T-helper 2 cell treated with Interferon-gamma antibody and Interleukin-4, amounts not matched to agents 100 ng/mL and 5 ng/mL, for 36 hours (primary cell): ENCODE results near the gene TMEM151B. TPM values are rescaled to one million over a fixed set of nuclear protein-coding genes. Genes with fewer than 3 reads are reported as not detected.

Experiments used
- intact Hi-C: fragments of 100-400 bp; cut with micrococcal nuclease; formaldehyde crosslinking; loops from one replicate; pipeline ENCODE4 v1.15.1; 2023
- total RNA-seq: library from RNA; stranded (reverse); gene quantifications from 2 replicates; pipeline ENCODE4 v1.2.3, GENCODE V29; 2022

TMEM151B gene
- total RNA-seq, 1 donor from 2014 or later = not detected

DNA sequence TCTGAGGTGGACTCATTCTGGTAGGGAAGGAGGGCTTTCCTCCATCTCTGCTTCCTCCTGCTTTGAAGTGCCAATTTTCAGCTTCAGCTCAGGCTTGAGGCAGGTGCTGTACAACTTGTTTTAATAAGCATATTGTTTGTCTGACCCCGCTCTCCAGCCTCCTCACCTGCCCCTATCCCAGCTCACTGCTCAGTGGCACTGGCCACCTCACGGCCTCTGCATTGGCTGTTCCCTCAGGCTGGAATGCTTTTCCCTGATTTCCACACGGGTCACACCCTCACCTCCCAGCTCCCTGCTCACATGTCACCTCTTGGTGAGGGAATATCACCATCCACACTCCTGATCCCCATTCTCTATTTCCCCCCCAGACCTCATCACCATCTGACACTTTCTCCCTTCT, 28.6 kb downstream of the TMEM151B start:
- intact Hi-C loops = no loop called here

DNA sequence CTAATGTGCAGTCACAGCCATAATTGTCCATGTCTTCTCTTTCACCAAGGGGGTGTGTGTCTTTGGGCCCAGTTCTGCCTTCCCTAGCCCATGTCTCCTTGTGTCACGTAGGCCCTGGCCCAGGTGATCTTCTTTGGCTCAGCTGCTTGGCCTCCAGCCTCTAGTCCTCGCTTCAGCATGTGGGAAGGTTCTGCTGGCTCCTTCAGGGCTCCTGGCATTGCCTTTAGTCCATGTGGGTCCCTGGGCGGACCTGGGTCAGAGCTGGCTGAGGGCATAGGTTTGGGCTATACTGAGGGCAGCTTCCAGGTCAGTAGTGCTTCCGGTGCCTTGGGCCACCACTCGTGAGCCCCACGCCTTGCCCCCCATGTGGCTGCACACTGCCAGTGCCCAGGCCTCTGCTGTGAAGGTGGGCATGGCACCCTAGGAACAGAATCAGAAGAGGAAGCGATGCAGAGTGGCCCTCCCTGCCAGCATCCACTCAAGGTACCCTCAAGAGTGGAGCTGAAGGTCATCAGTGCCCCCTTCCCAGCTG, 30.1 kb downstream of the TMEM151B start:
- intact Hi-C loops = no loop called here

DNA sequence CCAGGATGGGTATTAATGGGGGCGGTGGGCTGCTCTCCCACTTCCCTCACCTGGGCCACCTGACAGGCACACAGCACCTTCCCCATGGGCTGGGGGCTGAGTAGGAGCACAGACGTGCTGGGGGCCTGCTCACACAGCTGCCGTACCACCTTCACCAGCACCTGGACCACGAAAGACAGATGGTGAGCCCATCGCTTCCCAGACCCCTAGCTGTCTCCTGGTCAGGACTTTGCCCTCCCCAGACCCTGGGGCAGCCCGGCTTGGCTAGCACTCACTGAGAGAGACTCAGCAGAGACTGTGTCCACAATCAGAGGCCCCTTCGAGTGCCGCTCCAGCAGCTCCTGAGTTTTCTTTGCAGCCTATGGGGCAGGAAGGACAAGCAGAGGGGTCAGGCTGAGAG, 30.9 kb downstream of the TMEM151B start:
- intact Hi-C loops = no loop called here

DNA sequence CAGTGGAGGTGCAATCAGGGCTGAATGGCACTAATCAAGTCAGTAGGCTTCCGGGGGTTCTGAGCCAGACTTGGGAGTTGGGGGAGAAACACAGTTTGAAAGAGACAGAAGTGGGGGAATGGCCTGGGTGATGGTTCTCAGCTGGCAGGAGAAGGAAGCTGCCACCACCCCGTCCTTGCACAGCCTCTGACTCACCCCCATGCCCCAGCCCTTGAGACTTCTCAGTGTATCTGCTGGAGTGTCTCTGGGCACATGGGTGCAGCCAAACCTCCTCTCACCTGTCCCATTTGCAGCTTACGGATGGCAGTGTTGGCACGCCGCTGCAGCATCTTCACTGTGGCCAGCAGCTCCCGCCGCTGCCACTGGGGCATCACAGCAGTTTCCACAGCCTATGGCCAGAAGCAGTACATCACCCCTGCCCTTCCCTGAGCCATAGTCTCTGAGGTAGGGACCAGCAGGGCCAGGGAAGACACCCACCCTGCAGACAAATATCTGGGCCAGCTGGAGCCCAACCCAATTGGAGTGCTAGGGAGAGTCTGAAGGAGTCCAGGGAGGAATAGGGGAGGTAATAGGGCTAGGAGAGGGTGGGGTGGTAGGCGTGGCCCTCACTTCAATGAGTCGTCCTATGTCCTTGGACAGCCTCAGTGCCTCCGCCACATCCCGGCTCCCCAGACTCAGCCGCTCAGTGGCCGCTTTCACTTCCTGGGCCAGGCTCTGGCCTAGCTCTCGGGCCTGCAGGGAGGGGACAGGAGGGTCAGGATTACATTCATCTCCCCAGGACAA, 31.7 kb downstream of the TMEM151B start:
- intact Hi-C loops = no loop called here

DNA sequence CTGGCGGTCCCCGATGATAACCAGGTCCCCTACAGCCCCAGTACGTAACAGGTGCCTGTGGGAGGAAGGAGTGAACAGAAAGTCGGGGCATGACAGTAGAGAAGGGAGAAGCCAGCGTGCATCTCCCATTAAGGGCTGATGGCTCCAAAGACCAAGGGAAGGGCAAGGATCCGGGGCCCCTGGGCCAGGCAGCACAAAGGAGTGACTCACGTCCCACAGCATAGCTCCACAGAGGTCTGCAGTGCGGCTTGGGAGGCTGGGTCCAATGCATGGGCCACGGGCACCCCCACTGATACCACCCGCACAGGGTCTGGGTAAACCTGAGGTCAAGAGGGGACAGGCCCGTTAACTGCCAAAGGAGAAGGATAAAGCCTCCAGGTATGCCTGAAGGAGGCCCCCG, 32.6 kb downstream of the TMEM151B start:
- intact Hi-C loops = no loop called here

DNA sequence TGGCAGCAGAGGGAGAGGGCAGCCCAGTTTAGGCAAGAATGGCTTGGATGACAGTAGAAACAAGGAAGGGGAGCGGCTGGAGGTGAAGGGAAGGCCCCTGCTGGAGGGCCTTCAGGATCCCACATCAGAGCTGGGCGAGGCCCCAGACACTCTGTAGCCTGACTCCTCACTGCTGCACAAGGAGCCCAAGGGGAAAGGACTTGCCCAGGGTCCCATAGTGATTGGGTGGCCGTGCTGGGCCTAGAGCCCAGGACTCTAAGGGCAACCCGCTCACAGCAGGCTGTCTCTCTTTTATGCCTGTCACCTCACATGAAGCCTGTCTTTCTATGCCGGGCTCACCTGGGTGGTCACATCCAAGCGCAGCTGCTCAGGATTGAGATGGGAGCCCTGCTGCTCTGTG, 33.6 kb downstream of the TMEM151B start:
- intact Hi-C loops = loop anchor here (1.0 kb wide), 1 partner anchor 36 kb away; no protein-coding TSS in a partner anchor

DNA sequence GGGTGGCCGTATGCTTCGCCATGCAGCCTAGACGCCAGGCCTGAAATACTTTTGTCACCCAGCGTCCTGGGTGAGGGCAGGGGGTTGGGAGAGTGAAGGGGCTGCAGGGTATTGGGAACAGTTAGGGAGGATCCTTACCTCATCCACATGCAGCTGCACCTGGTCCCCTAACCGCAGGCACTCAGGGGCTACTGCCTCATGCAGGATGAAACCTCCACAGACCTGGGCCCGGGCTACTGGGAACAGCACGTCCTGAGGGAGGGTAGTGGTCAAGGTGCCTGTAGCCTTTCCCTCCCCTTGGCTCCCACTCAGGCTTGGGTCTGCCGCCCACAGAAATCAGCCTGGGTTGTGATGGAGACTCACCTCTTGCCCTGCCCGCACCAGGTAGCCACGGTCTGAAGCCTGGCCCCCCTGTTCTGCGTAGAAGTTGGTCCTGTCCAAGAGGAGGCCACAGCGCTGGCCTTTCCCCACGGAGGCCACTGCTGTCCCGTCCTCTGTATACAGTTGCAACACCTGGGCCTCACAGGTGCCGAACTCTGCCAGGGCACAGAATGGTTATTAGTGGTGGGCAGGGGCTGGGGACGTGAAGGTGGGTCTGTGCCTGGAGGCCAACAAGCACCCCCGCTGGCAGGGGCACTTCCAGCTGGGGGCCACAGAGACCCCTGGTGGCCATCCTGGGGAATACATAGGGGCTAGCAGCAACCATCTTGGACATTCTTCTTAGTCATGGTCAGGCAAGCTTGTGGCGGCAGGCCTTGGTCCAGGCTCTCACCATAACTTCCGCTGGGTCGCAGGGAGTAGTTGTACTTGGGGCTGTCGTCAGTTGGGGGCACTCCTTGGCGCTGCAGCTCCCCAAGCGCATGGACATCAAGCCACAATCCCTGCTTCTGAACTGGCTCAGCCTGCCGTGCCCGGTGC, 34.3 kb downstream of the TMEM151B start:
- intact Hi-C loops = loop anchor here (1.0 kb wide), 1 partner anchor 36 kb away; no protein-coding TSS in a partner anchor

DNA sequence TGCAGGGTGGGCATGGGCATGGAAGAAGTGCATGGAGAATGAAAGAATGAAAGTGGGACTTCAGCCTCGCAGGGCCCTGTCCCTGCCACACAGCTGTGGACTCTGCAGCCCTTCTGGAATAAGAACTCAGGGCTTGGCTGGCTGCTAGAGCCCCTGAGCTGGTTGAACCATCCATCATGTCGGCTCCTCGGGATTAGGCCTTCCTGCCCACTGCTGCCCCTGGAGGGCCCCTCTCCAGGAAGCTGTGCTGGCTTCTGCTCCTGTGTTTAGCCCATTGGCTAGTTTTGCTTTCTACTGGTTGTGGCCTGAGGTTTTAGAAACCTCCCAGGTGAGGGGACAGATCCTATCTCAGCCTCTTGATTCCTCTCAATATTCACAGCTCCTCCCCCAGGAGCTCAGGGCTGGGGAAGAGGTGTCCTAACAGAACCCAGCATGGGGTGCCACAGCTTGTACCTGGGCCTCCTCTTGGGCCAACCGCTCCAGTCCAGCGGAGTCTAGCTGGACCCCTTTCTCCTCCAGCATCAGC, 35.0 kb downstream of the TMEM151B start:
- intact Hi-C loops = no loop called here

DNA sequence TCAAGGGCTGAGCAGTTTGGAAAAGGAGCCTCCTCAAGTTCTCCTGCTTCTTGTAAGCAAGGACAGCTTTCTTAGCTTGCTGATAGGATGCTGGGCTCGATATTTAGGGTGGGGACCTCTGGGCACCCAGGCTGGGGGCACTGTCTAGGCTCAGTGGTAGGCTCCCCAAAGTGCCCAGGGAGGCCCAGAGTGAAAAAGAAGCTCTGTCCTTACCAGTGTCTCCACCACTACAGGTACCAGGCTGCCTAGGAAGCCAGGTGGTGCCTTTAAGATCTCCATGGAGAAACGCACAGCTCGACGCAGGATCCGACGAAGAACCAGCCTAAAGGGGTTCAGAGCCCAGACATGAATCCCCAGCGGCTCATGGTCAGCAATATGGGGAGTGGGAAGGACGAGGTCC, 36.5 kb downstream of the TMEM151B start:
- intact Hi-C loops = no loop called here

DNA sequence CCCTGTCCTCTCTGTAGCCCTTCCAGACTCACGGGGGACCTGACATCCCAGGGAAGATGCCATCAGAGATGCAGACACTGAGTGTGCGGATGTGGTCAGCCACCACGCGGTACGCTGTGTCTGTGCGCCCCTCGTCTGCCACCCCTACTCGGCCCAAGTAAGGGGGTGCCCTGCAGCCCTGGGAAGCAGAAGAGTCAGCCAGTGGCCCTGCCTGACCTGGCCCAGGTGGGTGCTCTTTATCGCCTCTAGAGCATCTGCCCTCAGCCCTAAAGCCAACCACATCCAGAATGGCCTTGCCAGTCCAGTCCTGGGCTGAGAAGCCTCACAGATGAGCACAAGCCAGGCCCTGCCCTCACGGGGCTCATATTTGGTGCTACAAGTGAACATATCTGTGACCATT, 37.0 kb downstream of the TMEM151B start:
- intact Hi-C loops = no loop called here

DNA sequence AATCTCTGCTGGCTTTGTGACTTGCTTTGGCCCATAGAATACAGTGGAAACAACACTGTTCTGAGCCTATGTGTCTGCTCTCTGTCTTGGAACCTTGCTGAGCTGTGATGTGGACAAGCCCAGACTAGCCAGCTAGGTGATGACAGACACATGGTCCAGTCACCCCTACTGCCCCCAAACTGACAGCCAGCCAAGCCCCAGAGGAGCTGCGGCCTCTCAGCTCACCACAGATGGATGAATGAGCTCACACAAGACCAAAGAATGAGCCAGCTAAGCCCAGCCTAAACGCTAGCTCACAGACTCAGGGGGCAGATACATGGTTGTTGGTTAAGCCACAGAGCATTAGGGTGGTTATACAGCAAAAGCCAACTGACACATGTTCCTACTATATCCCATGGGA, 38.8 kb downstream of the TMEM151B start:
- intact Hi-C loops = no loop called here

DNA sequence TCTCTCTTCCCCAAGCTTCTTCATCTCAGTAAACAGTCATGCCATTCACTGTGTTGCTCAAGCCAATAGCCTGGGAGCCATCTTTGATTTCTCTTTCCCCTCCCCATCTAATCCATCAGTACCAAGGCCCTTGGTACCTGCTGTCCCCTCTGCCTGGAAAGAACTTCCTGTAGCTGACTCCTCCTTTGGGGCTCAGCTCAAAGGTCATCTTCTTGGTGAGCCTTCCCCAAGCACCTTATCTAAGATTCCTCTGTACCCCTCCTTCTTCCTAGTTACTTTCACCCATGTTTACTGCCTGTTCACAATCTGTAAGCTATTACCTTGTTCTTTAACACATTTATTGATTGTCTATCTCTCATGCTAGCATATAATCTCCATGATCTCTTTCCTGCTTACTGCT, 39.4 kb downstream of the TMEM151B start:
- intact Hi-C loops = loop anchor here (5.0 kb wide), 1 partner anchor 78 kb away; the partner anchor contains the start of gene CDC5L

DNA sequence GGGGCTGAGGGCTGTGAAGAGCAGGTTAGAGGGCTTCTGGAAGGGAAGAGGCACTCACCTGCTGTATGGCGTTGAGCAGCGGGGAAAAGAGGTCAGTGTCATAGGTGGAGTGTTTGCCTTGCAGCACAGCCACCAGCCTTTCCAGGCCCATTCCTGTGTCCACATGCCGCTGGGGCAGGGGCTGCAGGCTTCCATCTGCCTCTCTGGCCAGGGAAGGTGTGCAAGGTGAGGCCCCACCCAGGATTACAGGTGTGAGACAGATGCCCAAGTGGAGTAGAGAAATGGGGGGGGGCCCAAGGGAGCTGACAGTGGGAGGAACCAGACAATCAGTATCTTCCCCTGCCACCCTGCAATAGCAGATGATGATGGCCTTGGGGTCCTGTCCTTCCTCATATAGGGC, 40.0 kb downstream of the TMEM151B start:
- intact Hi-C loops = loop anchor here (5.0 kb wide), 1 partner anchor 77 kb away; the partner anchor contains the start of gene CDC5L

DNA sequence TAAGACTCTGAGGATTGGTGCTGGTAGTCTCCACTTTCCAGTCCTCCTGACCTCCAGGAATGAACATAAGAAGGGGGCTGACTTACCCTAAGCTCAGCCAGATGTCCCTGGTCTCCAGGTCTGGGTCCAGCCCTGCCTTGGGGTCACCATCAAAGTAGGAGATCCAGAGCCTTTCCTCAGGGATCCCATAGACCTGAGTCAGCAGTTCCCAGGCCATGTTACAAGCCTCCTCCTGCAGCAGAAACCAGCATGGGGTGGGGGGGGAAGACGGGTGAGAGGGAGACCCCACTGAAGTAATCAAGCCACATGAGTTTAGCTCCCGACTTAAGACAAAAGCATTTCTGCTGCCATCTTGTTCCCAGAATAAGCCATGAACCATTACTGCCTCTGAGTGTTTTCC, 41.1 kb downstream of the TMEM151B start:
- intact Hi-C loops = loop anchor here (5.0 kb wide), 1 partner anchor 76 kb away; the partner anchor contains the start of gene CDC5L

DNA sequence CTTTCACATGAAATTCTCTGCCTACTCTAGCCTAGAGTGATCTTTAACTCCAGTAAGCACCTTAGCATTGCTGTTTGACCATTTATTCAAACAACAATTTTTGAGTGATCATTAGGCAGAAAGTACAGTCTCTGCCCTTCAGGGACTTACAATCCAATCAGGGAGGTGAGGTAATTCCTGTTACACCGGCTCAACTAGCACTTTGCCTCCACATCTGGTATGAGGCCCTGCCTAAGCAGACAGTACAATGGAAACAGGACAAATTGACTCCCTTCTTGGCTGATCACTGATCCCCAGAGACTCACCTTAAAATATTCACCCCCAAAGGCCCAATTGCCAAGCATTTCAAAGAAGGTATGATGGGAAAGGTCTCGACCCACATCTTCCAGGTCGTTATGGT, 41.5 kb downstream of the TMEM151B start:
- intact Hi-C loops = loop anchor here (2.0 to 5.0 kb wide), 2 partner anchors 43 to 76 kb away; partner anchors contain the start of gene CDC5L

DNA sequence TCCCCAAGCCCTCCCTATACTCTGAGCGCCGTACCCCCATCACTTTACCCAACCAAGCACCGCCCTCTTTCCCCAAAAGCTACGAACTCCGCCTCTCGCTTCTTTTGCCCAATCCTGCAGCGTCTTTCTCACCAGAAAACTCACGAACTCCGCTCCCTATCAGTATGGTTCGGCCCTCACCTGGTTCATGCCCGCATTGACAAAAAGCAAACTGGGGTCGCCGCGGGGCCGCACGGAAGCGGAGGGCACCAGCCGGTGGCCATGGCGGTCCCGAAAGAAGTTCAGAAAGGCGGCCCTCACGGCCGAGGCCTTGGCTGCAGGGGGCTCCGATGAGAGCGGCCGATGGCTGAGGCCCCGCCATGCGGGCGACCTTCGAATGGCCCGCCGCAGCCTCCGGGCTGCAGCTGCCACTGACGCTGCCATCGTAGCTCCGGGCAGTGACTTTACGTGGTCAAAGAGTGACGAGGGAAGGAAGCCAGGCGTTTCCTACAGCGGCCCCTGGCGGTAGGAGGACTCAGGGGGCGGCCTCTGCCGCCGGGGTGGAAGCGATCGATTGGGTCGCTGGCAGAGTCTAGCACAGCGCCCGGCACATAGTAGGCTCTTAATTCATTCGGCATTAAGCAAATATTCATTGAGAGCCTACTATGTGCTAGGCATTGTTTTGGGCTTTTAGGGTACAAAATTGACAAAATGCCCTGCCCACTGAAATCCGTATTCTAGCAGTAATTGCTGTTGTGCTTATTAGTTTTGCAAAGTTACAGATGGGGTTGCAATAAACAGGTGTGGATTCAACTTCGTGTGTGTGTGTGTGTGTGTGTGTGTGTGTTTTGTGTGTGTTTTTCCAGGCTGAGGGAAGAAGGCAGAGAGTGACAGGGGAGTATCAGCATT, 42.9 kb downstream of the TMEM151B start, which contains the start of gene AARS2:
AARS2 (minus strand) TSS at position 447 of the 888 bp plus-strand sequence; CDS start at position 423, 24 bp downstream.
- intact Hi-C loops = loop anchor here (2.0 to 5.0 kb wide), 2 partner anchors 44 to 74 kb away; partner anchors contain the start of gene CDC5L

DNA sequence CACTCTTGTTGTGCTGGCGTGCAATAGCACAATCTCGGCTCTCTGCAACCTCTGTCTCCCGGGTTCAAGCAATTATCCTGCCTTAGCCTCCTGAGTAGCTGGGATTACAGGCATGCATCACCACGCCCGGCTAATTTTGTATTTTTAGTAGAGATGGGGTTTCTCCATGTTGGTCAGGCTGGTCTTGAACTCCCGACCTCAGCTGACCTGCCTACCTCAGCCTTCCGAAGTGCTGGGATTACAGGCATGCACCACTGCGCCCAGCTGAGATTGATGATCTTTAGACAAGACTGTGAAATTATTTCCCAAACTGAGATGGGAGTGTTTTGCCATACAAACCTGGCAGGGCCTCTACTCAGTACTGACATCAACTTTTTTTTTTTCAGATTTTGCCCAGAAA, 44.4 kb downstream of the TMEM151B start:
- intact Hi-C loops = loop anchor here (5.0 kb wide), 1 partner anchor 73 kb away; the partner anchor contains the start of gene CDC5L

DNA sequence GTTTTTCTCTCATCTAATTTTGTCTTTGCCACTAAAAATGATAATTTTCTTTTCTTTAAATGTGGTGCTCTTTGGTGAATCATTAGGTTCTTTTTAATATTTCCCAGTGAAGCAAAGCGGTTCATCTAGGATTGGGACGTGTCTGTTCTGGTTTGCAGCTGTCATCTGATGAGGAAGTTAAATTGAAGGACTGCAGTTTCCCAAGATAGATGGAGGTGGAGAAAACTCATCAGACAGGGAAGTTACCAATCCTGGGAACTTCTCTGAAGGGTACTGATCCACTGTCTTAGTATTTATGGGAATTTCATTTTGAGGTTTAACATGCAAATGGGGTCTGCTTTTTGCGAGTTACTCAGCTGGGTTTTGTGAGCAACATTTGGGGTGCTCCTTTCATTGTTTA, 45.3 kb downstream of the TMEM151B start:
- intact Hi-C loops = no loop called here

DNA sequence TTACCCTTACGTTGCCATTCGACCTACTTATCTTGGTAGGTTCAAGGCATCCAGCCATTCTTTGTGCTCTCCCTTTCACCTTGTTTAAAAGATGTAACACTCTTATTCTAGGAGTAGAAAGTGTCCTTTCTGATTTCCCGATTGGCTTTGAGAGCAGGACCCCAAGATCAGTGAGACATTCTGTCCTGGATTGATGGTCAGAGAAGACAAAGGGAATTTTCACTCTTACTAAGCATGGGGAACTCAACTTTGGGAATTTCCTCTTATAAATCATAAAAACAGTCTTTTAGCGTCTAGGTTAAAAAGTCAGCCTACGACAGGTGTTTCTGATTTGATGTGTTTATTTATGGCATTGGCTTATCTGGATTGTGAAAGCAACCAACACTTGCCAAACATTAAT, 45.7 kb downstream of the TMEM151B start:
- intact Hi-C loops = no loop called here

DNA sequence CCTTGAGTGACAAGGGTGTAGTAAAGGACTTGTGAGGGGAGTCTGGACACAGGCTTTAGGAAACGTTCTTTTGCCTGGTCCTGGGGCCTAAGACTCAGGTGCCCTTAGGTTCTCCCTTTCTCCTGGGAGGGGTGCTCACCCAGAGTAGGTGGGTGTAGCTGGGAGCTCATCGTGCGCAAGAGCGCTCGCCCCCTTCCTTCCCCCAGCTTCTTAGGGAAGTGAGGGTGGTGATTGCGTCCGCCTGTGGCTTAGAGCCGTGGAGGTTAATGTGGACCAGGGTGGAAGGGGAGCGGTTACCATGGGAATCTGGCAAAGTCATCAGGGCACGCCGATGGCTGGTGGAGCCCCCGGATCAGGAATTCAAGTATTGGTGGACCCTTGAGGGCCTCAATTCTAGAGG, 46.2 kb downstream of the TMEM151B start:
- intact Hi-C loops = no loop called here
